HepG2 (cell line): ENCODE results near the gene SEMA7A. TPM values are rescaled to one million over a fixed set of nuclear protein-coding genes. Genes with fewer than 3 reads are reported as not detected.
A peak's percentile ranks its signal among the peaks of the same experiment; 100 is the strongest.

Experiments
- AHR ChIP-seq: IDR thresholded peaks from 2 replicates; pipeline ENCODE4 v1.6.1; 2018; ENCODE audit warnings: missing genetic modification reagents, missing compliant biosample characterization
- ATAD3A ChIP-seq: sonication (generic); formaldehyde crosslinking; IDR thresholded peaks from 2 replicates; pipeline ENCODE4 v1.4.0; 2020; ENCODE audit warnings: missing genetic modification reagents
- BRD4 ChIP-seq: sonication (generic); formaldehyde crosslinking; IDR thresholded peaks from 2 replicates; pipeline ENCODE4 v1.4.0; 2020; ENCODE audit warnings: missing genetic modification reagents
- CBFB ChIP-seq: sonication (generic); formaldehyde crosslinking; IDR thresholded peaks from 2 replicates; pipeline ENCODE4 v1.4.0; 2020; ENCODE audit warnings: missing genetic modification reagents
- CC2D1A ChIP-seq: sonication (generic); formaldehyde crosslinking; IDR thresholded peaks from 2 replicates; pipeline ENCODE4 v1.8.1; 2023; ENCODE audit warnings: mild to moderate bottlenecking, missing genetic modification reagents
- DNMT1 ChIP-seq: sonication (generic); formaldehyde crosslinking; IDR thresholded peaks from 2 replicates; pipeline ENCODE4 v1.5.1; 2020; ENCODE audit warnings: mild to moderate bottlenecking, missing genetic modification reagents
- GPN1 ChIP-seq: sonication (generic); formaldehyde crosslinking; IDR thresholded peaks from 2 replicates; pipeline ENCODE4 v1.5.1; 2020; ENCODE audit warnings: missing genetic modification reagents, borderline replicate concordance
- HOXD1 ChIP-seq: sonication (generic); formaldehyde crosslinking; IDR thresholded peaks from 2 replicates; pipeline ENCODE4 v1.5.0; 2020; ENCODE audit warnings: missing genetic modification reagents
- IRF1 ChIP-seq: sonication (generic); formaldehyde crosslinking; IDR thresholded peaks from 2 replicates; pipeline ENCODE4 v1.4.0; 2020; ENCODE audit warnings: low read depth, mild to moderate bottlenecking, missing genetic modification reagents
- KAT2B ChIP-seq: fragments of 150-350 bp; IDR thresholded peaks from 2 replicates; pipeline ENCODE4 v1.6.1; 2014; ENCODE audit warnings: low read depth, low read length, borderline replicate concordance
- MAFK ChIP-seq, 2 experiments: IDR thresholded peaks in 1 of 2; conservative IDR thresholded peaks in 1 of 2; 2 replicates each; pipeline ENCODE4 v1.6.1; 2011; ENCODE audit warnings: improper control_type of control experiment in 2 of 2, low read length in 2 of 2
- MATR3 ChIP-seq: sonication (generic); formaldehyde crosslinking; IDR thresholded peaks from 2 replicates; pipeline ENCODE4 v1.4.0; 2020; ENCODE audit warnings: missing genetic modification reagents
- MAX ChIP-seq: IDR thresholded peaks from 2 replicates; pipeline ENCODE4 v1.6.1; 2012; ENCODE audit warnings: inconsistent platforms
- MIER2 ChIP-seq: IDR thresholded peaks from 2 replicates; pipeline ENCODE4 v1.6.1; 2016; ENCODE audit warnings: missing biosample characterization, missing genetic modification reagents
- NAIF1 ChIP-seq: sonication (generic); formaldehyde crosslinking; IDR thresholded peaks from 2 replicates; pipeline ENCODE4 v1.5.0; 2020; ENCODE audit warnings: mild to moderate bottlenecking, missing genetic modification reagents, borderline replicate concordance
- NR2F1 ChIP-seq, 2 experiments: fragments of 450-650 bp in 1 of 2; formaldehyde crosslinking in 1 of 2; IDR thresholded peaks; 2 replicates each; pipeline versions ENCODE4 v1.5.0 to v1.6.1; 2016 to 2020; ENCODE audit warnings: mild to moderate bottlenecking in 1 of 2, missing compliant biosample characterization in 1 of 2, missing genetic modification reagents in 1 of 2, moderate library complexity in 1 of 2
- RFX5 ChIP-seq: IDR thresholded peaks from 2 replicates; pipeline ENCODE4 v1.6.1; 2011; ENCODE audit warnings: low read depth, low read length, improper control_type of control experiment
- SETDB1 ChIP-seq: sonication (generic); formaldehyde crosslinking; IDR thresholded peaks from 2 replicates; pipeline ENCODE4 v1.5.1; 2020; ENCODE audit warnings: missing genetic modification reagents, mild to moderate bottlenecking, borderline replicate concordance
- SSRP1 ChIP-seq: IDR thresholded peaks from 2 replicates; pipeline ENCODE4 v1.6.1; 2016; ENCODE audit warnings: control low read depth
- U2AF1 ChIP-seq: fragments of 200-400 bp; formaldehyde crosslinking; optimal IDR thresholded peaks from 2 replicates; pipeline ENCODE3; 2017; ENCODE audit warnings: mild to moderate bottlenecking, low read depth, low read length
- ZKSCAN1 ChIP-seq: fragments of 150-350 bp; IDR thresholded peaks from 2 replicates; pipeline ENCODE4 v1.6.1; 2014; ENCODE audit warnings: low read length
- ZNF225 ChIP-seq: sonication (generic); formaldehyde crosslinking; IDR thresholded peaks from 2 replicates; pipeline ENCODE4 v1.4.0; 2020; ENCODE audit warnings: mild to moderate bottlenecking, missing genetic modification reagents
- ZNF230 ChIP-seq: sonication (generic); formaldehyde crosslinking; IDR thresholded peaks from 2 replicates; pipeline ENCODE4 v1.4.0; 2020; ENCODE audit warnings: mild to moderate bottlenecking, missing genetic modification reagents
- ZNF331 ChIP-seq: sonication (generic); formaldehyde crosslinking; IDR thresholded peaks from 2 replicates; pipeline ENCODE4 v1.4.0; 2020; ENCODE audit warnings: missing genetic modification reagents
- ZNF598 ChIP-seq: sonication (generic); formaldehyde crosslinking; IDR thresholded peaks from 2 replicates; pipeline ENCODE4 v1.5.1; 2020; ENCODE audit warnings: mild to moderate bottlenecking, missing genetic modification reagents, borderline replicate concordance
- ZNF724P ChIP-seq: sonication (generic); formaldehyde crosslinking; IDR thresholded peaks from 2 replicates; pipeline ENCODE4 v1.8.0; 2022; ENCODE audit warnings: missing genetic modification reagents, borderline replicate concordance
- ZNF792 ChIP-seq: IDR thresholded peaks from 2 replicates; pipeline ENCODE4 v1.6.1; 2016
- ZNF841 ChIP-seq: sonication (generic); formaldehyde crosslinking; IDR thresholded peaks from 2 replicates; pipeline ENCODE4 v1.8.1; 2023; ENCODE audit warnings: missing genetic modification reagents, borderline replicate concordance
- polyA plus RNA-seq, 8 experiments: library from polyadenylated mRNA; depleted of rRNA in 3 of 8; stranded (reverse) in 7 of 8; unstranded in 1 of 8; fragments of >200 nt; fragmentation: Illumina TruSeq in 4 of 8; extraction: Trizol in 4 of 8; gene quantifications; 2 replicates each; pipeline versions ENCODE4 v1.2.1 to v1.2.3, GENCODE V29; 2011 to 2016; ENCODE audit warnings: low read depth in 4 of 8, missing spikeins in 1 of 8, mixed read lengths in 1 of 8; ENCODE audit not compliant: insufficient read depth in 1 of 8
- total RNA-seq, 5 experiments: library from RNA; depleted of rRNA; stranded (reverse); fragments of >200 nt; fragmentation: Illumina TruSeq; extraction: Trizol; gene quantifications; 2 replicates each; pipeline ENCODE4 v1.2.3, GENCODE V29; 2016; ENCODE audit warnings: low read depth in 1 of 5
- TF ChIP-seq, protein P1 (sequence below): sonication (generic); formaldehyde crosslinking; IDR thresholded peaks from 2 replicates; pipeline ENCODE4 v1.4.0; 2020; ENCODE audit warnings: missing genetic modification reagents, mild to moderate bottlenecking, borderline replicate concordance
- TF ChIP-seq, protein P2 (sequence below): sonication (generic); formaldehyde crosslinking; IDR thresholded peaks from 2 replicates; pipeline ENCODE4 v1.4.0; 2020; ENCODE audit warnings: missing genetic modification reagents

Gene SEMA7A
- total and polyA plus RNA-seq, 2 of the 13 experiments (the other 11 are each of a cell fraction or from before 2014, with no cell fraction given) = 9.0 to 15.8 TPM

DNA sequence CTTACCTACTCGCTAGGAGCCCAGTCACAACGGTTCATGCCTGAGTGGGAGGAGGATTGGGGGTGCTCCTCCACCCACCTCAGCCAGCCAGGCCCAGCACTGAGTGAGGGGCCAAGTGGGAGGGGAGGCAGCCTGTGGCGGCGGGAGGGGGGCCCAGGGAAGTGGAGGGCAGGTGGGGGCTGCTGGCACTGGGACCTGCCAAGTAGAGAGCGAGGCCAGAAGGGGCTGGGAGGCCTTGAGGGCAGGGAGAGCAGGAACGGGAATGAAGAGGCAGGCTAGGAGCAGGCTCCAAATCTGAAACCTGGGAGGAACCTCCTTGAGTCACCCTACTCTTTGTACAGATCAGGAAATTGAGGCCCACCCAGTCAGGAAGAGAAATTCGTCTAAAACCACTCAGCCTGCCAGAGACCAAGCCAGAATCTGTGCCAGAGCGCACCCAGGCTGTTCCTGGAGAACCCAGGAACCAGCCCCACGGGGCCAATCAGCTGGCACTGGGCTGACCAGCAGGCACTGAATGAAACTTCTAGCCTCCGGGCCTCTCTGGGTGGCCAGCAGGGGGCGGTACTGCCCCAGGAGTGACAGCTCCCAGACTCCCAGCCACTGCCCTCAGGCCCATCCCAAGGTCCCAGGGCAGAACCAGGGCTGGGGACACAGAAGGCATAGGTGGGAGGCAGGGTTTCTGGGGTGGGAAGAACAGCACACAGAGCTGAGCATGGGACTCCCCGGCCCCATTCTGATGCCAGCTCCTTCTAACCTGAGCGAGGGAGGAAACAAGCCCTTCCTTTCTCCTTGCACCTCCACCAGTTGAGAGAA is 51.5 kb downstream of the SEMA7A start (continued):
- TF ChIP-seq RFX5 (no peak), ZNF598 (CRISPR knock-in tag) (0 out of 2 replicates have a peak, but pooled peaks have one; percentile 63), U2AF1 (no peak), HOXD1 (CRISPR knock-in tag) (no peak), AHR (peak; percentile 68; the same call in 1 of the 2 replicates), ZNF331 (peak; percentile 71; the same call in 1 of the 2 replicates), ZNF724P (CRISPR knock-in tag) (0 out of 2 replicates have a peak, but pooled peaks have one; percentile 41), ZNF792 (CRISPR knock-in tag) (no peak), BRD4 (CRISPR knock-in tag) (no peak), NAIF1 (no peak), MAX (no peak), ZNF841 (CRISPR knock-in tag) (no peak), IRF1 (CRISPR knock-in tag) (no peak), SSRP1 (CRISPR knock-in tag) (no peak), MIER2 (CRISPR knock-in tag) (peak; percentile 43; the same call in 1 of the 2 replicates), DNMT1 (CRISPR knock-in tag) (no peak), ATAD3A (CRISPR knock-in tag) (no peak), MAFK (conservative IDR thresholded peaks at IDR 0.05 in 1 of 2, IDR thresholded peaks at IDR 0.05 in 1 of 2; ENCODE audit: low read length in 2 of 2) (no peak), ZNF225 (CRISPR knock-in tag) (no peak), GPN1 (CRISPR knock-in tag) (no peak), KAT2B (no peak), CC2D1A (CRISPR knock-in tag) (no peak), SETDB1 (CRISPR knock-in tag) (no peak), ZKSCAN1 (no peak), ZNF230 (CRISPR knock-in tag) (no peak), NR2F1 (CRISPR knock-in tag; IDR thresholded peaks at IDR 0.05) (no peak), MATR3 (CRISPR knock-in tag) (no peak), CBFB (CRISPR knock-in tag) (0 out of 2 replicates have a peak, but pooled peaks have one; percentile 38)
- TF ChIP-seq, protein P1, sequence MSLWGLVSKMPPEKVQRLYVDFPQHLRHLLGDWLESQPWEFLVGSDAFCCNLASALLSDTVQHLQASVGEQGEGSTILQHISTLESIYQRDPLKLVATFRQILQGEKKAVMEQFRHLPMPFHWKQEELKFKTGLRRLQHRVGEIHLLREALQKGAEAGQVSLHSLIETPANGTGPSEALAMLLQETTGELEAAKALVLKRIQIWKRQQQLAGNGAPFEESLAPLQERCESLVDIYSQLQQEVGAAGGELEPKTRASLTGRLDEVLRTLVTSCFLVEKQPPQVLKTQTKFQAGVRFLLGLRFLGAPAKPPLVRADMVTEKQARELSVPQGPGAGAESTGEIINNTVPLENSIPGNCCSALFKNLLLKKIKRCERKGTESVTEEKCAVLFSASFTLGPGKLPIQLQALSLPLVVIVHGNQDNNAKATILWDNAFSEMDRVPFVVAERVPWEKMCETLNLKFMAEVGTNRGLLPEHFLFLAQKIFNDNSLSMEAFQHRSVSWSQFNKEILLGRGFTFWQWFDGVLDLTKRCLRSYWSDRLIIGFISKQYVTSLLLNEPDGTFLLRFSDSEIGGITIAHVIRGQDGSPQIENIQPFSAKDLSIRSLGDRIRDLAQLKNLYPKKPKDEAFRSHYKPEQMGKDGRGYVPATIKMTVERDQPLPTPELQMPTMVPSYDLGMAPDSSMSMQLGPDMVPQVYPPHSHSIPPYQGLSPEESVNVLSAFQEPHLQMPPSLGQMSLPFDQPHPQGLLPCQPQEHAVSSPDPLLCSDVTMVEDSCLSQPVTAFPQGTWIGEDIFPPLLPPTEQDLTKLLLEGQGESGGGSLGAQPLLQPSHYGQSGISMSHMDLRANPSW (CRISPR knock-in tag) = no peak
- TF ChIP-seq, protein P2, sequence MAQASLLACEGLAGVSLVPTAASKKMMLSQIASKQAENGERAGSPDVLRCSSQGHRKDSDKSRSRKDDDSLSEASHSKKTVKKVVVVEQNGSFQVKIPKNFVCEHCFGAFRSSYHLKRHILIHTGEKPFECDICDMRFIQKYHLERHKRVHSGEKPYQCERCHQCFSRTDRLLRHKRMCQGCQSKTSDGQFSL (CRISPR knock-in tag) = no peak
